GM23338 (cell line): ENCODE measurements around the gene MEGF10.

ENCODE experiments used
- CREB1 ChIP-seq: fragments of 250-450 bp; sonication (Bioruptor Pico); IDR thresholded peaks from 2 replicates; pipeline ENCODE4 v1.5.0; 2020; ENCODE audit warnings: low read depth, mild to moderate bottlenecking, moderate library complexity
- CTCF ChIP-seq, 2 experiments: fragments of 200-600 bp in 1 of 2; sonication (generic) in 1 of 2; conservative IDR thresholded peaks; 2 replicates each; pipeline versions ENCODE4 v1.5.1 to v1.6.1; 2016 to 2017; ENCODE audit warnings: antibody characterized with exemption in 2 of 2, low read depth in 2 of 2, mild to moderate bottlenecking in 2 of 2, moderate library complexity in 1 of 2
- ETS1 ChIP-seq: IDR thresholded peaks from 2 replicates; pipeline ENCODE4 v1.6.1; 2016; ENCODE audit warnings: antibody characterized with exemption
- EZH2 ChIP-seq: fragments of 200-600 bp; sonication (generic); IDR thresholded peaks from one replicate; pipeline ENCODE4 v1.8.0; 2017; ENCODE audit warnings: antibody characterized with exemption, mild to moderate bottlenecking, low read depth; ENCODE audit not compliant: unreplicated experiment
- EZH2phosphoT487 ChIP-seq: fragments of 200-600 bp; sonication (generic); IDR thresholded peaks from one replicate; pipeline ENCODE4 v1.8.1; 2018; ENCODE audit warnings: antibody characterized with exemption; ENCODE audit not compliant: unreplicated experiment
- JUNB ChIP-seq: IDR thresholded peaks from one replicate; pipeline ENCODE4 v1.6.1; 2016; ENCODE audit warnings: antibody characterized with exemption; ENCODE audit not compliant: unreplicated experiment
- NANOG ChIP-seq: IDR thresholded peaks from 2 replicates; pipeline ENCODE4 v1.6.1; 2016; ENCODE audit warnings: antibody characterized with exemption, borderline replicate concordance
- POLR2AphosphoS5 ChIP-seq: IDR thresholded peaks from 2 replicates; pipeline ENCODE4 v1.6.1; 2016; ENCODE audit warnings: antibody characterized with exemption, low read depth
- REST ChIP-seq: IDR thresholded peaks from one replicate; pipeline ENCODE4 v1.6.1; 2018; ENCODE audit warnings: antibody characterized with exemption; ENCODE audit not compliant: unreplicated experiment
- ZNF331 ChIP-seq: fragments of 250-450 bp; sonication (Bioruptor Pico); IDR thresholded peaks from 2 replicates; pipeline ENCODE4 v1.5.0; 2020; ENCODE audit warnings: low read depth, mild to moderate bottlenecking, moderate library complexity
- ZNF462 ChIP-seq: fragments of 250-450 bp; sonication (Bioruptor Pico); IDR thresholded peaks from 2 replicates; pipeline ENCODE4 v1.5.0; 2020; ENCODE audit warnings: mild to moderate bottlenecking, moderate library complexity

- TF ChIP-seq POLR2AphosphoS5 (no peak), CTCF (conservative IDR thresholded peaks at IDR 0.05; ENCODE audit: low read depth in 2 of 2) (no peak), EZH2 (no peak), EZH2phosphoT487 (no peak), REST (no peak), CREB1 (CRISPR knock-in tag) (no peak), JUNB (no peak), ZNF462 (CRISPR knock-in tag) (no peak), ZNF331 (CRISPR knock-in tag) (no peak), NANOG (no peak), ETS1 (no peak)
These were observed 153.6 kb downstream of the MEGF10 start for GRCh38 chr5:127444171-127444570.
